Adrenal gland (tissue), 5 donors: ENCODE measurements around the gene TMEM259.

Source experiments
- POLR2A ChIP-seq, 2 donors: fragments of 450-650 bp; IDR thresholded peaks; one replicate each; pipeline ENCODE4 v1.6.1; 2017; ENCODE audit warnings: antibody characterized with exemption in 2 of 2, mild to moderate bottlenecking in 2 of 2, moderate library complexity in 1 of 2
- TF ChIP-seq, protein P1 (sequence below), 6 experiments: fragments of 450-650 bp in 4 of 6; fragments of 200-600 bp in 2 of 6; sonication (generic) in 1 of 6; IDR thresholded peaks; 1 replicate in 5 of 6; 2 replicates in 1 of 6; pipeline versions ENCODE4 v1.5.1 to v1.8.0; 2016 to 2021; ENCODE audit warnings: antibody characterized with exemption in 6 of 6, mild to moderate bottlenecking in 2 of 6, moderate library complexity in 1 of 6
- donor health status: DM: no; HTN: no; CAD: no.

DNA sequence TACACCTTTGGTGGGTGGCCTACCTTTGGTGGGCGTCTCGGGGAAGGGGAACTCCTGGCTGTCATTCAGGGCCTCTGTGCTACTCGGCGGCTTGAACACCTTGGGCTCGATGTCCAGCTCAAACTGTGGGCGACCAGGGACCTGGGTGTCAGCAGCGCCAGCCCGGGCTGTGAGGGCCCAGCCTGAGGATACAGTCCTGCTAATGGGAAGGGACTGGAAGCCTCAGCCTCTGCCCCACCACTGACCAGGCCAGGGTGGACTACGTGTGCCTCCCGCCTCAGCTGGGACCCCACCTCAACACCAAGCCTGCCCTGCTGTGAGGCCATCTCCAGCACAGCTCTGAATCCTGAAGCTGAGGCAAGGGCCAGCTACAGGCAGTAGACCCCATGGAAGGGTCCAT, 7.7 kb downstream of the TMEM259 start:
- TF ChIP-seq, protein P1, sequence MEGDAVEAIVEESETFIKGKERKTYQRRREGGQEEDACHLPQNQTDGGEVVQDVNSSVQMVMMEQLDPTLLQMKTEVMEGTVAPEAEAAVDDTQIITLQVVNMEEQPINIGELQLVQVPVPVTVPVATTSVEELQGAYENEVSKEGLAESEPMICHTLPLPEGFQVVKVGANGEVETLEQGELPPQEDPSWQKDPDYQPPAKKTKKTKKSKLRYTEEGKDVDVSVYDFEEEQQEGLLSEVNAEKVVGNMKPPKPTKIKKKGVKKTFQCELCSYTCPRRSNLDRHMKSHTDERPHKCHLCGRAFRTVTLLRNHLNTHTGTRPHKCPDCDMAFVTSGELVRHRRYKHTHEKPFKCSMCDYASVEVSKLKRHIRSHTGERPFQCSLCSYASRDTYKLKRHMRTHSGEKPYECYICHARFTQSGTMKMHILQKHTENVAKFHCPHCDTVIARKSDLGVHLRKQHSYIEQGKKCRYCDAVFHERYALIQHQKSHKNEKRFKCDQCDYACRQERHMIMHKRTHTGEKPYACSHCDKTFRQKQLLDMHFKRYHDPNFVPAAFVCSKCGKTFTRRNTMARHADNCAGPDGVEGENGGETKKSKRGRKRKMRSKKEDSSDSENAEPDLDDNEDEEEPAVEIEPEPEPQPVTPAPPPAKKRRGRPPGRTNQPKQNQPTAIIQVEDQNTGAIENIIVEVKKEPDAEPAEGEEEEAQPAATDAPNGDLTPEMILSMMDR (IDR thresholded peaks at IDR 0.05) = no peak
- TF ChIP-seq POLR2A (IDR thresholded peaks at IDR 0.05) = no peak
